Hematopoietic multipotent progenitor cell treated with erythropoietin and hydrocortisone succinate and interleukin-3 and kit ligand, for 4 days (in vitro differentiated cells): ENCODE results near the gene ZNF444.
A peak's percentile ranks its signal among the peaks of the same experiment; 100 is the strongest.

ENCODE experiments used
- DNase-seq: peaks from one replicate; pipeline ENCODE4 v3.0.0-alpha.2; 2015

The ZNF444 gene

GRCh38 chr19:56107626-56108351 lies 33.3 kb upstream of the ZNF444 start:
- DNase-seq = no peak

DNA sequence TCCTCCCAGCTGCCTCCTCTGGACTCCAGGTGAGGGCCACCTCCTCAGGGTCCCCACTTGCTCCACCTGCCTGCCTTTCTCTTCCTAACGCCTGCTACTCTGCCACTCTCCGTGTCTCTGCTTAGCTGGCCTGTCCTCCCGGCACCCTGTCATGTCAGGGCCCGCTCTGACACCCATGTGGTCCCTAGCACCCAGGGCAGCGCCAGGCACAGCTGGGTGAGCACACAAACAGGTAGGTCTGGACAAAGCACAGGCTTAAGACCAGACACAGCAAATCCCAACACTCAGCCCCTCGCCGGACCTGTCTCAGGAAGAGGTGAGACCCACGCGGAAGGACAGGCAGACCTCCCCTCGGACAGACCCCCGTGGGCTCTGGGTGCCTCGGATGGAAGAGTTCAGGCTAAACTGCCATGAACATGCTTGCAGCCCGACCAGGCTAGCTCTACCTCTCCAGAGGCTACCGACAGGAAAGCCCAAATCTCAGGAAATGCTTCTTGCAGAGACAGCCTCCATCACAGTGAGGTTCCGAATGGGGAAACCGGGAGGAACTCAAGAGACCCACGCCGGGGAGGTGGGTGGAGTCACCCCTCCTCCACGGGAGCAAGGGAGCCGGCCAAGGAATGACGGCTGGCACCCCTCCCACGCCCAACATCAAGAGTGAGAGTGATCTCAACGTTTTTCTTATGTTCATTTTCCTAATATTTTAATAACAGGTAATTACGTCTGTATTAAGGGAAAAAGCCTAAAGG lies 32.5 kb upstream of the ZNF444 start:
- DNase-seq = no peak

DNA sequence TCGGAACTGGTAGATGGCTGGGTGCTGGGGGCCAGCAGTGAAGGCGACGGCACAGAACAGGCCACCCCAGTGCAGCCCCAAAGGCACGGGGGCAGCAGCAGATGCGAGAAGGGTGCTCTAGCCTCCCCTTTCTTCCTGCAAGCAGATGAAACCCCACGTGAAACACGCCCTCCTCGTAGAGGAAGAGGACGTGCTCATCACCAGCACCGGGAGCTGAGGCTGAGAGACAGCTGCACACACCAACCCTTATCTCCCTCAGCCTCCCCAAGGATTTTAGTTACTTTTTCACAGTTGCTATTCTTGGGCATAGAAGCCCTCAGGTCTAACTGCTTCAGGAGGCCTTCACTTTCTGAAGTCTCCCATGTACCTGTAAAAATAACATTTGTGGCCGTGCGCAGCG lies 31.9 kb upstream of the ZNF444 start:
- peak; percentile 68 for DNase-seq

DNA sequence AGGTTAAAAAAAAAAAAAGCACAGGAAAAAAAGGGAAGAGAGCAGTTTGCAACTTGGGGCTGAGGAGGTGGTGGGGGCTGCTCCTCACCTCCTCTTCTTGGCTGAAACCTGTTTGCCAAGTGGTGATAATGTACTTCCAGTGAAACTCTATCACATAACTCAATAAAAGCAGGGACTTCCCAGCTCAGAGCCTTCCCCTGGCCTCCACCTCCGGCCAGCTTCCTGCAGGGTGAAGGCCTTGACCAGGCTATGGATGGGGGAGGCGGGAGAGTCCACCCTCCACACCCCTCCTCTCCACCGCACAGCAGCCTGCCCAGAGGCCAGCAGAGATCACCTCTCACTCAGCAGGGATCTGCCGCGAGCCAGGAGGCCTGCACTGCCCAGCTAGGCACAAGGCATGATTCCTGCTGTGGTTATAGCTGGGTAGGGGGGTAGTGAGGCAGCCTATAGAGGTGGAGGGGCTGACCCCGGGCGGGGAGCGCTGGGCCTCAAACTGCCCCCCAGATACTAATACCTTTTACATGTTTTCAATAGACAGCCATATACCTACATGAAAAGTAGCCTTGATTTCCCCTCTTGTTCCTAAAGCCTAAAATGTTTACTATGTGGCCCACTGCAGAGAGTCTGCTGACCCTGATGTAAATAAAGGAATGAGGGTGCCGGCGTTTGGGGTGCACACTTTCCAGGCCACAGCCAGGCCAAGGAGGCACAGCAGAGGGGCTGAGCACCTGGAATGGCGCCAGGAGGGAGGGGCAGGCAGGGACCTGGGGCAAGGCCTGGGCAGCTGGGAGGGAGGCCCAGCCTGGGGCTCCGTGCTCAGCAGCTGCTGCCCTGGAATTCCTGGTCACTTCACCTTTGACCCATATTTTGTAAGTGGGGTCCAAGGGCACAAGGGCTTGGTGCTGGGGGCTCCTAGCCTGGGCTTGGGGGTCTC lies 30.3 kb upstream of the ZNF444 start:
- DNase-seq = no peak

GRCh38 chr19:56111601-56112312 lies 29.3 kb upstream of the ZNF444 start:
- DNase-seq = peak; percentile 85

- DNase-seq = no peak
These were observed 28.8 kb upstream of the ZNF444 start for GRCh38 chr19:56112313-56112709.

- peak; percentile 54 for DNase-seq
These were observed 27.9 kb upstream of the ZNF444 start for GRCh38 chr19:56113074-56113632.

GRCh38 chr19:56114051-56114777 lies 26.9 kb upstream of the ZNF444 start:
- DNase-seq = no peak

- no peak for DNase-seq
These were observed 26.3 kb upstream of the ZNF444 start for GRCh38 chr19:56114778-56115110.

GRCh38 chr19:56115490-56115889 lies 25.6 kb upstream of the ZNF444 start:
- no peak for DNase-seq

DNA sequence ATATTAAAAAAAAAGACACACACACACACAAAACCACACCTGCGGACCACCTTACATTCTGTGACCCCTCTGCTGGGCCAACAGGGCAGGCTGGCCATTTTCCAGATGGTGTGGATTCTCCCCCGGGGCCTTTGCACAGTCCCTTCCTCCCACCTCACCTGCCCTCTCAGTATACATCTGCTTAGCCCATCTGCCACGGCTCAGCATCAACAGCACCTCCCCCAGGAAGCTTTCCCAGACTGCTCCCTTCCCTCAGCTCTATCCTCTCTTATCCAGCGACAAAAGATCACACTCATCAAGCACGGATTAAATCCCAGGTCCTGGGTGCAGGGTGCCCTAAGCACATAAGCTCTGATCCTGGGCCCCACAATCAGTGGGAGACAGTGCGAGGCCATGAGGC lies 24.5 kb upstream of the ZNF444 start:
- no peak for DNase-seq

DNA sequence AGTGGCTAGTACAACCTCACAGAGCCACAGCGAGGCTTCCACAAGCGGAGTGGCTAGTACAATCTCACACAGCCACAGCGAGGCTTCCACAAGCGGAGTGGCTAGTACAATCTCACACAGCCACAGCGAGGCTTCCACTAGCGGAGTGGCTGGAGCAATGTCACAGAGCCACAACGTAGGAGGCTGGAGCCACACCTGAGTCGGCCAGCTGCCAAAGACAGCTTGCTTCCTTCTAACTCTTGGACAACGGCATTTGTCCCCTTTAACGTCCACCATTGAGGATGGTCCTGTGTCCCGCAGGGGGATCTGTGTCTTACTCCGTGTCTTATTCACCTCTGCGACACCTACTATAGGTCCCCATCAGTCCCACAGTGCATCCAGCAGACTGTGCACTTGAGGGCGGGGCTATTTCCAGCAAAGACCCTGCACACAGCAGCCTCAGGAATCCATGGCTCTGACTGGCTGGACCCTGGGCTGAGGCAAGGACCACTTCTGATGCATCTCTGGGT lies 23.7 kb upstream of the ZNF444 start:
- no peak for DNase-seq

DNA sequence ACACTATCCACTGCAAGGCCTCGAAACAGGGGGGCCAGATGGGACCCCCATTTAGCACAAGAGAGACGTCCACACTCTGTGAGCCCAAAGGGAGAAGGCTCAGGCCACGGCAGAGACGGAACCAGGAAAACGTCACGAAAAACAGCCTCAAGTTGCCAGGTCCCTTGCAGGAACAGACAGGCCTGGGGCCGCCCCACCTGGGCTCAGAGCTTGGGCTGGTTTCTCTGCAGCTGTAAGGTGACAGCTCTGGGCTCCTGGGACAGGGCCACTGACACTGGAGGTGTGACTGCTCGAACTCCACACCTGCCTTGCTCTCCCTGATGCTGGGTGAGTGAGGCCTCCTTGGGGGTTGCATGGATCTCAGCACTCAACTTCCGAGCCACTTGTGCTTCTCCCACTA lies 23.2 kb upstream of the ZNF444 start:
- DNase-seq = no peak

DNA sequence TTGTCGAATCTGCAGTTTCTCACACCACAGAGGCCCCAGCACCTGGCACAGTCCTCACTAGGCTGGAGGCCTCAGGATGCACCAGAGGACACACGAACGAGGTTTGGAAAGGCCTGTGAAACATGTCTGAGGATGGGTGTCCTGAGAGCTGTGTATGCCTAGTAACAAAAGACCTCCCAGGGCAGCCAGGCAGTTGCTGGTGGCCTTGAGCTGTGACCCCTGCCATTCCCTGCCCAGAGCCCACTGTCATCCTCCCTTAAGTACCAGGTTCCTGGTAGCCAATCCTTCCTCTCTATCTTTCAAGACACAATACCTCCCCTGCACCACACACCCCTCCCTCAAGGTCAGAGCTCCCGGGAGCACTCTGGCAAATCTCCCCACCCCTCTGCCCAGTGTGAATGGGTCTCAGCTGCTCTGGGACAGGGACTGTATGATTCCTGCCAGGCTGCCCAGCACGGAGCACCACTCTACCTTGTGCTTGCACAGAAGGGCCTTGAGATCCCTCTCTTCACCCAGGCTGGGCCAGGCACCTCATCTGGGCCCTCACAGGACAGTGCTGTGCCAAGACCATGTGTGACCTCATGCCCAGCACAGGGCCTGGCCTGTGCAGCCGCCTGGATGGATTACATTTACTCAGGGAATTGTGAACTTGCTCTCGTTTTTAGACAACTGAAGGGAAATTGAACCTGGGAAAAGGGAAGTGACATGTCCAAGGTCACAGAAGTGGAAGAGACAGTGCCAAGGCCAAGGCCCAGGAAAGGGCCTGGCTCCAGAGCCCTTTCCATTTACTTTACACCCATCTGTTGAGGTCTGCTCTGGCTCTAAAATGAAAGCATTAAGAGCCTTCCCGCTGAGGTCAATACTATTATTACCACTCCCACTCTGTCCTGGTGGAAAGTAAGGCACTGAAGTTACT lies 22.2 kb upstream of the ZNF444 start:
- no peak for DNase-seq

GRCh38 chr19:56119582-56119978 lies 21.5 kb upstream of the ZNF444 start:
- DNase-seq = peak; percentile 56

DNA sequence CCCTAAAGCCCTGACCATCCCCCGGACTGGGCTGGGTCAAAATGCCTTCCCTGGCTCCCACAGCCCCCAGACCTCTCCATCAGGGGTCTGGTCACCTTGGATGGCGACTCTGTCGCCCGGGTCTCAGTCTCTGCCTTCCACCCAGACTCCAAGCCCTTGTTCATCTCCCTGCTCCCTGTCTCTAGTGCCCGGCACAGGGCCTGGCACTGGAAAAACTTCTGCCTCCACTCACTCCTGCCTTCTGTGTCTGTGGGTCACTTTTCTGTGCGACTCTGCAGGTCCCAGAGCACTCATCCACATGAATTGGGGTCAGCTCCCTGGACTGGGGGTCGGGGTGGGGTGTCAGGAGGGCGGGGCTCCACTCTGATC lies 21.1 kb upstream of the ZNF444 start:
- DNase-seq = no peak

DNA sequence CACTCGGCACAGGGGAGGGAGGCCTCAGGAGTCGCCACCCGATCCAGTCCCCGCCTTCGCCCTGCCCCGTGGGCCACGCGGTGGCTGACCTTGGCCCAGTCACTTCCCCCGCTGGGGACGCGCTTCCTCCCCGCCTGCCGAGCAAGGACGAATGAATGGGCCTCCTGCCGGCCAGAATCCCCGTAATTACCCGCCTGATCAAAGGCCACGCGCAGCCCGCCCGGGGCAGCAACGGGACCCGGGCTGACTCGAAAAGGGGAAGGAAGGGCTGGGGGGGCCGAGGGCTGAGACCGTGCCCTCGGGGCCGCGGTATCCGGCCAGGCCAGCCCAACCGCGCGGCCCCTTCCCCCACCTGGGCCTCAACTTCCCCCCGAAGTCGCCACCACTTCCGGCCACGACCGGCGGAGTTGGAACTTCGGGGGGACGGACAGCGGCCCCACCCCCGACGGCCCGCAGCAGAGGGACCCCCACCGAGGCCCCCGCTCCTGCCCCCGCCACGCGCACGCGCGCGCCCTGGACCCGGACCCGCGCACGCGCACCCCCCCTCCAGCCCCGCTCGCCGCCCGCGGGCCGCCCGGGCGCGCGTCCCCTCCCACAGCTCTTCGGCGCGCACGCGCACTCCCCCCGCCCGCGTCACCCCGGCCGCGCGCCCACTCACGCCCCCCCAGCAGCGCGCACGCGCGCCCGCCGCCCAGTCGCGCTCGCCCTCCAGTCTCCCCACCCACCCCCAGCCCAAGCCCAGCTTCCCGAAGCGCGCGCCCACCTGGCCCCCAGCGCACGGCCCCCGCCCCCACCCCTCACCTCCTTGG lies 20.5 kb upstream of the ZNF444 start:
- peak; percentile 93 for DNase-seq

DNA sequence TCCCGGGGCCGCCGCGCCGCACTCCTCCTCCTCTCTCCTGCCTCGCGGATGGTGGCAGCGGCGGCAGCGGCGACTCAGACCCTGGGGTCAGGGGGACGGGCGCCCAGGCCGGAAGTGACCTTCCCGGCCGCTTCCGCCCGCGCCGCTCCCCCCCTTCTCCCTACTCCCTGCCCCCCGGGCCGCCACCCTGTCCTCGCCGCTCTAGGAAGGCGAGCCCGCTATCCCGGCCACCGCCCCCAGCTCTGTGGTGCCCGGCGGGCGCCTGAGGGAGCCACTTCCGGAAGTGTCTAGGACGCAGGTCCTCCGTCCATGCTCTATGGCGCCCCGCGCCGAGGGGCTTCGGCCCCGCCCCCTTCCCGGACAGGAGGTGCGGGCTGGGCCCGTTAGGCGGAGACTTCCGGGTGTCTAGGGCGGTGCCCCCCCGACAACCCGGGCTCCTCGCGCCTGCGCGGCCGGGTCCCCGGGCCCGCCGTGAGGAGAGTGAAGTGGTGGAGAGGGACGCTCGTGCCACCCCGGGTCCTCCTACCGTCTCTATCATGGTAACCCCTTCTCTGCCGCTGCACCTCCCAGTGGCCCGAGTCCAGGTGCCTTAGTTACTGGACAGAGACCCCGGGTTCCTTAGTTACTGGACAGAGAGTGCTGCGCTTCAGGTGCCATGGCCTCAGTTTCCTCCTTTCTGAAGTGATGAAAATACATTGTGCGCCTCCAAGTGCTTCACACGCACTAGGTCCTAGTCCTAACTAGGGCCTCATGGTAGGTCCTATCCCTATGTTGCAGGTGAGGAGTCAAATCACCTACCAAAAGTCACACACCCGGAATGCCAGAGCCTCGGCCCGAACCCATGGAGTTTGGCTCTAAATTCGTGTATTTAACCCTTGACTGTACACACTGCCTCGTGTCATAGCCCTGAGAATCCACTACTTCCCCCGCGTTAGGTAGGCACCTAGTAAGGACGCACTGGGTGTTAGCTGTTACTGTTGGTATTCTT lies 19.6 kb upstream of the ZNF444 start, which contains the start of gene ZNF787:
TSS of gene ZNF787 (minus strand) at position 116 of the 988 bp plus-strand sequence. CDS start 18,078 bp downstream, outside the sequence.
- DNase-seq = peak; percentile 99
